Measurements from ENCODE around the gene ABHD10.

GRCh38 chr3:111954228-111954990 lies 24.4 kb upstream of the ABHD10 start:
- TF ChIP-seq CTCF (IDR thresholded peaks at IDR 0.05) (no peak), POLR2A (IDR thresholded peaks at IDR 0.05) (no peak)

All from right lobe of liver (tissue), 4 donors.